Neural cell (in vitro differentiated cells): ENCODE results near the gene PLIN1. TPM values are rescaled to one million over a fixed set of nuclear protein-coding genes. Genes with fewer than 3 reads are reported as not detected.

ENCODE experiments used
- H2AFZ ChIP-seq: fragments of 200-600, 300-800 bp; sonication (generic), shearing (Covaris generic); 2 replicates; pipeline ENCODE4 v1.6.0; 2014; ENCODE audit warnings: low read depth, mild to moderate bottlenecking, antibody characterized with exemption, low read length, moderate library complexity
- H3F3A ChIP-seq: fragments of 200-600 bp; shearing (Covaris generic); 2 replicates; pipeline ENCODE4 v1.6.1; 2016; ENCODE audit warnings: mild to moderate bottlenecking, moderate library complexity, mixed read lengths, antibody characterized with exemption, low read length; ENCODE audit not compliant: insufficient read depth, poor library complexity, severe bottlenecking
- H3K27ac ChIP-seq: fragments of 200-600, 300-800 bp; sonication (generic), shearing (Covaris generic); 2 replicates; pipeline ENCODE4 v1.5.1; 2014; ENCODE audit warnings: mild to moderate bottlenecking, low read length, moderate library complexity
- H3K27me3 ChIP-seq: fragments of 300-800, 200-600 bp; sonication (generic), shearing (Covaris generic); 2 replicates; pipeline ENCODE4 v1.6.0; 2014; ENCODE audit warnings: mild to moderate bottlenecking, low read depth, low read length, moderate library complexity; ENCODE audit not compliant: insufficient read depth
- H3K36me3 ChIP-seq: fragments of 300-800, 200-600 bp; sonication (generic), shearing (Covaris generic); 2 replicates; pipeline ENCODE4 v1.5.1; 2014; ENCODE audit warnings: mild to moderate bottlenecking, antibody characterized with exemption, low read length, moderate library complexity; ENCODE audit not compliant: insufficient read depth
- H3K4me2 ChIP-seq: fragments of 300-800, 200-600 bp; sonication (generic), shearing (Covaris generic); 2 replicates; pipeline ENCODE4 v1.6.0; 2014; ENCODE audit warnings: mild to moderate bottlenecking, low read length
- H3K4me3 ChIP-seq: fragments of 300-800, 200-600 bp; sonication (generic), shearing (Covaris generic); 2 replicates; pipeline ENCODE4 v1.5.1; 2014; ENCODE audit warnings: mild to moderate bottlenecking, low read length, moderate library complexity
- H3K79me2 ChIP-seq: fragments of 200-600 bp; shearing (Covaris generic); replicated peaks from 2 replicates; pipeline ENCODE4 v1.6.0; 2014; ENCODE audit warnings: mild to moderate bottlenecking, low read length, moderate library complexity; ENCODE audit not compliant: insufficient read depth
- H3K9ac ChIP-seq: fragments of 300-800, 200-600 bp; sonication (generic), shearing (Covaris generic); 2 replicates; pipeline ENCODE4 v1.6.1; 2016; ENCODE audit warnings: mild to moderate bottlenecking, low read length, mixed read lengths
- H3K9me2 ChIP-seq: fragments of 200-600 bp; shearing (Covaris generic); 2 replicates; pipeline ENCODE4 v1.6.1; 2016; ENCODE audit warnings: mild to moderate bottlenecking, low read length, mixed read lengths; ENCODE audit not compliant: insufficient read depth
- H3K9me3 ChIP-seq: fragments of 200-600, 300-800 bp; sonication (generic), shearing (Covaris generic); 2 replicates; pipeline ENCODE4 v1.6.1; 2016; ENCODE audit warnings: mild to moderate bottlenecking, mixed run types, low read length, moderate library complexity, mixed read lengths
- H4K20me1 ChIP-seq: fragments of 200-600 bp; shearing (Covaris generic); 2 replicates; pipeline ENCODE4 v1.6.1; 2016; ENCODE audit warnings: mild to moderate bottlenecking, mixed run types; ENCODE audit not compliant: insufficient read depth
- EP300 ChIP-seq: fragments of 450-650 bp; conservative IDR thresholded peaks from 2 replicates; pipeline ENCODE4 v1.6.1; 2014; ENCODE audit warnings: antibody characterized with exemption, mild to moderate bottlenecking, moderate library complexity; ENCODE audit not compliant: poor library complexity, severe bottlenecking
- EZH2 ChIP-seq: fragments of 200-600, 300-800 bp; shearing (Covaris generic), sonication (generic); IDR thresholded peaks from 2 replicates; pipeline ENCODE4 v1.6.1; 2014; ENCODE audit warnings: antibody characterized with exemption, low read length, borderline replicate concordance, mild to moderate bottlenecking; ENCODE audit not compliant: insufficient read depth, poor library complexity, severe bottlenecking
- MXI1 ChIP-seq: fragments of 450-650 bp; conservative IDR thresholded peaks from 2 replicates; pipeline ENCODE4 v1.6.1; 2014; ENCODE audit warnings: antibody characterized with exemption, mild to moderate bottlenecking; ENCODE audit not compliant: poor library complexity, severe bottlenecking
- POLR2AphosphoS5 ChIP-seq: IDR thresholded peaks from 2 replicates; pipeline ENCODE4 v1.6.1; 2012
- RAD21 ChIP-seq: fragments of 450-650 bp; conservative IDR thresholded peaks from 2 replicates; pipeline ENCODE4 v1.6.1; 2014; ENCODE audit warnings: antibody characterized with exemption, mild to moderate bottlenecking, moderate library complexity
- SMC3 ChIP-seq: fragments of 450-650 bp; conservative IDR thresholded peaks from 2 replicates; pipeline ENCODE4 v1.6.1; 2014; ENCODE audit warnings: antibody characterized with exemption, mild to moderate bottlenecking, moderate library complexity; ENCODE audit not compliant: poor library complexity
- TAF1 ChIP-seq: IDR thresholded peaks from 2 replicates; pipeline ENCODE4 v1.6.1; 2012; ENCODE audit warnings: low read depth
- polyA plus RNA-seq: library from polyadenylated mRNA; depleted of rRNA; stranded (reverse); fragments of >200 nt; gene quantifications from 2 replicates; pipeline ENCODE4 v1.2.3, GENCODE V29; 2014
- TF ChIP-seq, protein P1 (sequence below): IDR thresholded peaks from 2 replicates; pipeline ENCODE4 v1.6.1; 2012; ENCODE audit warnings: borderline replicate concordance
- TF ChIP-seq, protein P2 (sequence below): fragments of 450-650 bp; IDR thresholded peaks from 2 replicates; pipeline ENCODE4 v1.5.1; 2014; ENCODE audit warnings: antibody characterized with exemption, mild to moderate bottlenecking, moderate library complexity; ENCODE audit not compliant: poor library complexity, severe bottlenecking

The PLIN1 gene
- polyA plus RNA-seq, 1 donor from 2014 or later: not detected

DNA sequence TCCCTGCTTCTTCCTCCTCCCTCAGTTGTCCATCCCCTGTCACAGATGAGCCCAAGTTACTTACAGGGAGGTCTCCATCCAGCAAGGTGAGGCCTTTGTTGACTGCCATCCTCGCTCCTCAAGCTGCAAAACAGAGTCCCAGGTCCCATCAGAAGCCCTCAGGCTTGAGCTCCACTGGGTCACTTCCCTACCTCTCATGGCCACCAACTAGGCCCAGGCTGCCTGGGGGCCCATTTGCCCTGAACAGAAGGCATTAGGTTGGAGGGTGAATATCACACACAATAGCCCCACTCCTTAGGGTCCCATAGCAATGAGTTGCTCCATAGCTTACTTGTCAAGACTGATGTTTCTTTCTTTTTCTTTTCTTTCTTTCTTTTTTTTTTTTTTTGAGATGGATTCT is 1.8 kb downstream of the PLIN1 start:
- Histone ChIP-seq H3K36me3 (no peaks in the 10 kb centered on the region), H4K20me1 (no peaks in the 10 kb centered on the region), H3K4me3 (no peak overlapping the region), H2AFZ (no peak overlapping the region), H3F3A (no peaks in the 10 kb centered on the region), H3K9me3 (no peaks in the 10 kb centered on the region), H3K9ac (no peak overlapping the region), H3K27ac (no peak overlapping the region), H3K79me2 (no peaks in the 10 kb centered on the region), H3K27me3 (no peaks in the 10 kb centered on the region), H3K4me2 (no peak overlapping the region), H3K9me2 (no peaks in the 10 kb centered on the region)
- no peak for TF ChIP-seq TAF1

DNA sequence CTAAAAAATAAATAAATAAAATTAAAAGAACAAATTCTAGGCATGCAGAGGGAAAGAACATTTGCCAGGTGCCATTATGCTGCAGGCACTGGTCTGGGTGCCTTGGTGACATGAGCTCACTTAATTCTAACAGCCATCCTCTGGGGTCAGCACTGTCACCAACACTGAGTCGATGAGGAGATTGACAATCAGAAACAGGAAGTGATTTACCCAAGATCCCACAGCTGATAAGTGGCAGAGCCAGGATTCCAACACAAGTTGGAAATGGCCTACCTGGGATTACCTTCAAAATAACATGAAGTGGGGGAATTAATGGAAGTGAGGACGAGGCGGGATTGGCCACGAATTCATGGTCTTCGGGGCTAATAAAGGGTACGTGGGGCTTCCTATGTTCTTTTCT is 3.6 kb downstream of the PLIN1 start:
- H2AFZ ChIP-seq: no peak overlapping the region
- TF ChIP-seq MXI1 (no peak), TAF1 (no peak), EP300 (no peak), RAD21 (no peak)

DNA sequence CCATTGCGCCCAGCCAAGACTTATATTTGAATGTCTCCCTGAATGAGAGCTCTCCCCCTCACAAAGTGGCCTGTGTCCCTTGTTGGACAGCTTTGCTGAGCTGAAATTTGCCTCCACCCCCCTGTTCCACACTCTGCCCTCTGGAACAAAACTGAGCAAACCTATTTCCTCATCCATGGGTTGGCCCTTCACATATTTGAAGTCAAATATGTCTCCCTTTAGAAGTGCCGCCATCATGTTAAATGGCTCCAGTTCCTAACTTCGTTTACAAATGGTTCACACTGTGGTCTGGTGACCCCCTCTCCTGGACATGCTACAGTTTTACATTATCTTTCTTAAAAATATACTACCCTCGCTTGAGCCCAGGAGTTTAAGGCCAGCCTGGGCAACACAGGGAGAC is 4.6 kb downstream of the PLIN1 start:
- Histone ChIP-seq H3K9ac (no peak overlapping the region), H2AFZ (no peak overlapping the region), H3F3A (no peaks in the 10 kb centered on the region), H3K27ac (no peak overlapping the region), H3K9me3 (no peaks in the 10 kb centered on the region), H3K79me2 (no peaks in the 10 kb centered on the region), H3K4me3 (no peak overlapping the region), H3K4me2 (no peak overlapping the region), H3K9me2 (no peaks in the 10 kb centered on the region), H4K20me1 (no peaks in the 10 kb centered on the region), H3K27me3 (no peaks in the 10 kb centered on the region), H3K36me3 (no peaks in the 10 kb centered on the region)
- TF ChIP-seq SMC3: no peak
- no peak for TF ChIP-seq EP300
- TF ChIP-seq, protein P1, sequence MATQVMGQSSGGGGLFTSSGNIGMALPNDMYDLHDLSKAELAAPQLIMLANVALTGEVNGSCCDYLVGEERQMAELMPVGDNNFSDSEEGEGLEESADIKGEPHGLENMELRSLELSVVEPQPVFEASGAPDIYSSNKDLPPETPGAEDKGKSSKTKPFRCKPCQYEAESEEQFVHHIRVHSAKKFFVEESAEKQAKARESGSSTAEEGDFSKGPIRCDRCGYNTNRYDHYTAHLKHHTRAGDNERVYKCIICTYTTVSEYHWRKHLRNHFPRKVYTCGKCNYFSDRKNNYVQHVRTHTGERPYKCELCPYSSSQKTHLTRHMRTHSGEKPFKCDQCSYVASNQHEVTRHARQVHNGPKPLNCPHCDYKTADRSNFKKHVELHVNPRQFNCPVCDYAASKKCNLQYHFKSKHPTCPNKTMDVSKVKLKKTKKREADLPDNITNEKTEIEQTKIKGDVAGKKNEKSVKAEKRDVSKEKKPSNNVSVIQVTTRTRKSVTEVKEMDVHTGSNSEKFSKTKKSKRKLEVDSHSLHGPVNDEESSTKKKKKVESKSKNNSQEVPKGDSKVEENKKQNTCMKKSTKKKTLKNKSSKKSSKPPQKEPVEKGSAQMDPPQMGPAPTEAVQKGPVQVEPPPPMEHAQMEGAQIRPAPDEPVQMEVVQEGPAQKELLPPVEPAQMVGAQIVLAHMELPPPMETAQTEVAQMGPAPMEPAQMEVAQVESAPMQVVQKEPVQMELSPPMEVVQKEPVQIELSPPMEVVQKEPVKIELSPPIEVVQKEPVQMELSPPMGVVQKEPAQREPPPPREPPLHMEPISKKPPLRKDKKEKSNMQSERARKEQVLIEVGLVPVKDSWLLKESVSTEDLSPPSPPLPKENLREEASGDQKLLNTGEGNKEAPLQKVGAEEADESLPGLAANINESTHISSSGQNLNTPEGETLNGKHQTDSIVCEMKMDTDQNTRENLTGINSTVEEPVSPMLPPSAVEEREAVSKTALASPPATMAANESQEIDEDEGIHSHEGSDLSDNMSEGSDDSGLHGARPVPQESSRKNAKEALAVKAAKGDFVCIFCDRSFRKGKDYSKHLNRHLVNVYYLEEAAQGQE: no peak
- TF ChIP-seq, protein P2, sequence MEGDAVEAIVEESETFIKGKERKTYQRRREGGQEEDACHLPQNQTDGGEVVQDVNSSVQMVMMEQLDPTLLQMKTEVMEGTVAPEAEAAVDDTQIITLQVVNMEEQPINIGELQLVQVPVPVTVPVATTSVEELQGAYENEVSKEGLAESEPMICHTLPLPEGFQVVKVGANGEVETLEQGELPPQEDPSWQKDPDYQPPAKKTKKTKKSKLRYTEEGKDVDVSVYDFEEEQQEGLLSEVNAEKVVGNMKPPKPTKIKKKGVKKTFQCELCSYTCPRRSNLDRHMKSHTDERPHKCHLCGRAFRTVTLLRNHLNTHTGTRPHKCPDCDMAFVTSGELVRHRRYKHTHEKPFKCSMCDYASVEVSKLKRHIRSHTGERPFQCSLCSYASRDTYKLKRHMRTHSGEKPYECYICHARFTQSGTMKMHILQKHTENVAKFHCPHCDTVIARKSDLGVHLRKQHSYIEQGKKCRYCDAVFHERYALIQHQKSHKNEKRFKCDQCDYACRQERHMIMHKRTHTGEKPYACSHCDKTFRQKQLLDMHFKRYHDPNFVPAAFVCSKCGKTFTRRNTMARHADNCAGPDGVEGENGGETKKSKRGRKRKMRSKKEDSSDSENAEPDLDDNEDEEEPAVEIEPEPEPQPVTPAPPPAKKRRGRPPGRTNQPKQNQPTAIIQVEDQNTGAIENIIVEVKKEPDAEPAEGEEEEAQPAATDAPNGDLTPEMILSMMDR: no peak
- no peak for TF ChIP-seq POLR2AphosphoS5
- TF ChIP-seq MXI1: no peak
- no peak for TF ChIP-seq TAF1
- no peak for TF ChIP-seq RAD21
- TF ChIP-seq EZH2: no peak

More for the DNA sequence above, 3.6 kb downstream of the PLIN1 start:
- no peaks in the 10 kb centered on the region for H4K20me1 ChIP-seq
- H3K36me3 ChIP-seq: no peaks in the 10 kb centered on the region
- H3K27me3 ChIP-seq: no peaks in the 10 kb centered on the region
- no peaks in the 10 kb centered on the region for H3F3A ChIP-seq
- H3K4me3 ChIP-seq: no peak overlapping the region
- H3K79me2 ChIP-seq: no peaks in the 10 kb centered on the region
- H3K9me3 ChIP-seq: no peaks in the 10 kb centered on the region
- H3K4me2 ChIP-seq: no peak overlapping the region
- H3K9ac ChIP-seq: no peak overlapping the region
- H3K9me2 ChIP-seq: no peaks in the 10 kb centered on the region
- no peak overlapping the region for H3K27ac ChIP-seq
